ENCODE results near the gene ANKRD35.

- TF ChIP-seq POLR2AphosphoS5 (IDR thresholded peaks at IDR 0.05; ENCODE audit: low read depth, low read length) (no peak), SPI1 (IDR thresholded peaks at IDR 0.05; ENCODE audit: low read depth, low read length) (no peak), POLR2A (IDR thresholded peaks at IDR 0.05; ENCODE audit: low read depth, low read length) (no peak), TAF1 (IDR thresholded peaks at IDR 0.05; ENCODE audit: low read depth, low read length) (no peak), POU2F2 (IDR thresholded peaks at IDR 0.05; ENCODE audit: low read depth, low read length) (no peak), PAX5 (IDR thresholded peaks at IDR 0.05; ENCODE audit: insufficient read depth, low read length, severe bottlenecking) (no peak)
Measured at GRCh38 chr1:145858238-145858900, 27.3 kb downstream of the ANKRD35 start.
